Measurements from ENCODE around the gene NEFH.

The NEFH gene

DNA sequence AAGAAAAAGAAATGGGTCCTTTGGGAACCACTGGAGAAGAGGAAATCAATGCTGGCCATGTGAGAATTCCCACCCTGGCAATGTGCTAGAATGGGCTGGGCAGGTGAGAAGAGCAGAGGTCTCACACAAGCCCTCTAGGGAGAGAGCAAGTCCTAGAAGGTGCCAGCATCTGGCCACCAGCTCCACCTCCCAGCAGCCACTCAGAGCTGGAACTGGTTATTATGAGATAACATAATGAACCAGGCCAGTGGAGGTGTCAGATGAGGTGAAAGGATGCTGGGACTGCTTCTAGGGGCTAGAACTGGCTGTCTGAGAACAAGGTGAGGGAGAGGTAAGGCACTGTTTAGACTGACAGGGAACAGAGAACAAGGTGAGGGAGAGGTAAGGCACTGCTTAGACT, 29.3 kb downstream of the NEFH start:
- no peak for DNase-seq

GRCh38 chr22:29509815-29510214, 29.8 kb downstream of the NEFH start:
- no peak for DNase-seq

DNA sequence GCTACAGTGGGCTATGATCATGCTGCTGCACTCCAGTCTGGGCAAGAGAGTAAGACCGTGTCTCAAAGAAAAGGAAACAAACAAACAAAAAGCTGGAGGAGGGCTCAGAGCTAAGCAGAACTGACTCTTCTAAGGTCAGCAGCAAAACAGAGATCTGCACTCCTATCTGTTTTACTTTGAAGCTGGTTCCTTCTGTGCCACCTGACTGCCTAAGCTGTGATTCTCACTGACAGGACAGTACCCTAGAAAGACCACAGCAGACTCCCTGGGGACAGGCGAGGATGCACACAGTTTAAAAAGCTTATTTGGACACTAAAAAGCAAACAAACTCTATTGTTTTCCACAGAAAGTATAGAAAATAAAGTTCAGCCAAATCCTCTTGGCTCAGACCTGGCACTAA, 30.5 kb downstream of the NEFH start:
- DNase-seq = no peak

GRCh38 chr22:29511126-29511862, 31.3 kb downstream of the NEFH start:
- DNase-seq = no peak

DNA sequence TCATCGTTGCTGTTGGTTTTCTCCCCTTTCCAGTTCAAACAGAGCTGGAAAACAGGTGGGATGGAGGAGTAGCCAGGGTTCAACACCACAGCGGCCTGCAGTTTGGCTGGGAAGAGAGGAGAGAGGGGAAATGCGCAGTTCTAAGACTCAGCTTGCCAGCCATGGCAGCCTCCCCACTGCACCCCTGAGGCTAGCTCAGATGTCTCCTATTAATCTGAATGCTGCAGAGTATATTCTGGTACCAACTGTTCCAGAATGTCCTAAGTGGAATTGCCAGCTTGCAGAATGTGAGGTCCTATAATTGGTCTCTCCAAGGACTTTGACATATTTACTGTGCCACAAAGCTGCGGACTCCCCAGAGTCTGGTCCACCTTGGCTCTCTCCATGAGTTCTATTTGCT, 32.0 kb downstream of the NEFH start:
- DNase-seq = no peak

DNA sequence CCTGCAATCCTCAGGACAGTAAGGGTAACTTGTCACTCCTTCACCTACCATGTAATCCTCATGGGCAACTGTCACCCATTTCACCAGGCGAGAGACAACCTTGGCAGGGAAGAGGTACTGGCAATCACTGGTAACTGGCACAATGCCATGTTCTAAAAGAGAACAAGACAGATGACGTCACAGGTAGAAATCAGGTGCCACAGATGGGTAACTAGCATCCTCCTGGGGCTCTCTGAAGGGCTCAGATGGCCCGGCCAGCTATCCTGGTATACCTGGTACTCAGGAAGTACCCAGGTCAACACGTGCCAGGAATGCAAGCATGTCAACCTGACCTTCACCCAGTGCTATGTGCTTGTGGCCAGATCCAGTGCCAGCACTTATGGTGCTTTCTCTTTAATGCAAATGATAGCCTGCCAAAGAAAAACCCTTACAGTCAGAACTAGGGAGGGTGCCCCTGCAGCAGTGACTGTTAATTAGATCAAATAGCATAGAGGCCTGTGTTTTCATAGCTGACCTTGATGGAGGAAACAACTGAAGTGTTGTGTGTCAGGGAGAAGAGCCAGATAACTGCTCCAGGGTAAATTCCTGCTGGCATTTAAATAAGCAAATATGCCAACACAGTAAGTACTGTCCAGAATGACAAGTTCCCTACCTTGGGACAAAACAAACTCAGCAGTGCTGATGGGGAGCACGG, 37.3 kb downstream of the NEFH start:
- no peak for DNase-seq

DNA sequence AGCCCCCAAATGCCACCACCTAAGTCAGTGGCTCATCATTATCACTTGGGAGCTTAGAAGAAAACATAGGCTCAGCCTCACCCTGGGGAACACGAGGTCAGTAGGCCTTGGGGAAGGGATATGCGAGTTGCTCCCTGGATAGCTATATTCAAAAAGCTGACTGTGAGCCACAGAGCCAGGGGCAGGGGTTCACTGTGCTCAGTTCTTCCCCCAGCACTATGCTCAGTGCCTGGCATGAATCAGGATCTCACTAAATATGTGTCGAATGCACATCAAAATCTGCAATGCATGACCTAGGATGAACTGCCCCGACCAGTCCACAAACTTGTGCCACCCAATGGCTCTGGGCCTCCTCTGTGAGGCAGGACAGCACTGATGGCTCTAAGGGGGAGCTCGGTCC, 38.4 kb downstream of the NEFH start:
- DNase-seq = no peak

GRCh38 chr22:29519996-29520395, 40.0 kb downstream of the NEFH start:
- no peak for DNase-seq

DNA sequence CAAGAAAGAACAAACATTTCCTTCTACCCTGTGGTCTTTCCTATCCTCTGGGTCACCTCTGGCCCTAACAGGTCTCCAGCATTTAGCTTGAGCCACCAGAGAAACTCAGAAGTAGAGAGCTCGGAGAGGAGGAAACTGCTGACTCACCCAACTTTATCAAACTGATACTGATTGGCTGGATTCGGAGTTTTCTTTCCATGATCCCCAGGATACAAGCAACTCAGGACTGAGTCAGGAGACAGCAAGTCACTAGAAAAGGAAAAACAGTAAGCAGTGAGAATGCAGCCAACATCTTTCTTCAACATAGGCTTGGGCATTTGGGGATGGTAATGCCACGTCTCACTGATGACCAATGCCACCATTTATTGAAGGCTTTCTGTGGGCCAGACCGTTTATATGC, 40.8 kb downstream of the NEFH start:
- DNase-seq = no peak

GRCh38 chr22:29521526-29521925, 41.5 kb downstream of the NEFH start:
- DNase-seq = no peak

- no peak for DNase-seq
Observed at GRCh38 chr22:29523761-29524160, 43.7 kb downstream of the NEFH start.

GRCh38 chr22:29524442-29525191, 44.6 kb downstream of the NEFH start:
- peak; percentile 24 to 34 for DNase-seq

GRCh38 chr22:29528144-29528543, 48.1 kb downstream of the NEFH start:
- DNase-seq = no peak

- no peak for DNase-seq
Observed at GRCh38 chr22:29530716-29531115, 50.7 kb downstream of the NEFH start.

DNA sequence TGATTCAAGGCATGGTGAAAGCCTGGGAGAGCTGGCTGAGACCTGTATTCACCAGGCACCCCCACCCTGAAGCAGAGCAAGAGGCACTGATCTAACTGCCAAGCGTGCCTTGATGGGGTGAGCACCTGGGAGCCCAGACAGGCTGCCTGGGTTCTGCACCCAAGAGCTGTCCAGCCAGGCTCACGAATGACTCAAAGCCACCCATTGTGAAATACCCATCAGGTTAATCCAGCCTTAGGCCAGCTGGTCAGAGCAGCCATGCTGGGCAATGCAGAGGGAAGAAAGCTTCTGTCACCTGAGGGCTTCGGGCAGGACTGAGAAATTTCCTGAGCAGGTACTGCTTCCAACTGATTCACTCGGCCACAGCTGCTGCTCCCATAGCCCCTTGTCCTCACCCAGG, 51.4 kb downstream of the NEFH start:
- no peak for DNase-seq

- no peak for DNase-seq
Observed at GRCh38 chr22:29536411-29536810, 56.4 kb downstream of the NEFH start.

DNA sequence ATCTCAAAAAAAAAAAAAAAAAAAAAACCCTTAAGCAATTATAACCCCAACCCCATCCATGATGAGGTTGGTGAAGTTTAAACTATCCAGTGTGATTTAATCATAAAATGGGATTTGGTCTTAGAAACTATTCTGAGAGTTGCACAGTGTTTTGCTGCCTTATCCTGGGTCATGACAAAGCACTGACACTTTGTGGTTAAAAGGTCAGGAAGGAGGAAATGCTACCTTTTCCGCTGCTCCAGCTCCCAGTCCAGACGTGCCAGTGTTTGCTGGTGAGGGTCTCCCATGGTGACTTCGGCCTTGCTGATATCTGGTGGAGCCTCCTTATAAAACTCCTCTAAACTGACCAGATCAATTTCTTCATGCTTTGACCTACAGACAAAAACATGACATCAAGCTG, 59.1 kb downstream of the NEFH start:
- DNase-seq = no peak
